ENCODE measurements around the gene CCIN.
"Not testable (repeated sequence)": the region's sequence is repeated elsewhere in the genome, so short reads cannot be mapped to it uniquely, and the experiment has no call there.

Gene CCIN

GRCh38 chr9:36158122-36158521 is 11.1 kb upstream of the CCIN start:
- in situ Hi-C loops (cut with HindIII; ENCODE audit: low sequenced_read_pairs): no loop called here

DNA sequence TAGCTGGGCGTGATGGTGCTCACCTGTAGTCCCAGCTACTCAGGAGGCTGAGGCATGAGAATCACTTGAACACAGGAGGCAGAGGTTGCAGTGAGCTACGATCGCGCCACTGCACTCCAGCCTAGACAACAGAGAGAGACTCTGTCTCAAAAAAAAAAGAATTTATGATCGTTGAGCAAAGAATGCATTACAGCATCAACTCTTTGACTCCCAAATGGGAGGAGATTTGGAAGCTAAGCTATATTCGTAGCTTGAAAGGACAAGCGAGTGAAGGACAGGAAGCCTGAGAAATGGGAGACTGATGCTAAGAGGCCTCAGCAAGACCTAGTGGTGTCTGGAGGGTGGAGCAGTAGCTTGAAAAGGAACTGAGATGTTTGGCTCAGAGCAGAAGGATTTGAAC is 10.3 kb upstream of the CCIN start:
- in situ Hi-C loops (cut with HindIII; ENCODE audit: low sequenced_read_pairs): no loop called here

DNA sequence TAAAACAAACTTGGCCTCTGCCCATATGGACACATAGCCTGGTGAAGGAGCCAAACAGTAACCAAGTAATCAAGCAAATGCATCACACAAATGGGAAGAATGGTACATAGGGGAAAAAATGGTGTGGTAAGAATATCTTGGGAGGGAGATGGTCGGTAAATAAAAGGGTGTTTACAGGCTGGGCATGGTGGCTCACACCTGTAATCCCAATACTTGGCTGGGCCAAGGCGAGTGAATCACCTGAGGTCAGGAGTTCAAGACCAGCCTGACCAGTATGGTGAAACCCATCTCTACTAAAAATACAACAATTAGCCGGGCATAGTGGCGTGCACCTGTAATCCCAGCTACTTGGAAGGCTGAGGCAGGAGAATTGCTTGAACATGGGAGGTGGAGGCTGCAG is 9.7 kb upstream of the CCIN start:
- in situ Hi-C loops (cut with HindIII; ENCODE audit: low sequenced_read_pairs): not testable (repeated sequence)

- in situ Hi-C loops (cut with HindIII; ENCODE audit: low sequenced_read_pairs): not testable (repeated sequence)
These were observed 9.1 kb upstream of the CCIN start for GRCh38 chr9:36160126-36160525.

GRCh38 chr9:36161187-36161586 is 8.0 kb upstream of the CCIN start:
- in situ Hi-C loops (cut with HindIII; ENCODE audit: low sequenced_read_pairs): no loop called here

GRCh38 chr9:36162211-36162738 is 6.9 kb upstream of the CCIN start:
- in situ Hi-C loops (cut with HindIII; ENCODE audit: low sequenced_read_pairs): no loop called here

- in situ Hi-C loops (cut with HindIII; ENCODE audit: low sequenced_read_pairs): no loop called here
These were observed 6.0 kb upstream of the CCIN start for GRCh38 chr9:36163049-36163785.

GRCh38 chr9:36163786-36164170 is 5.4 kb upstream of the CCIN start:
- in situ Hi-C loops (cut with HindIII; ENCODE audit: low sequenced_read_pairs): no loop called here

DNA sequence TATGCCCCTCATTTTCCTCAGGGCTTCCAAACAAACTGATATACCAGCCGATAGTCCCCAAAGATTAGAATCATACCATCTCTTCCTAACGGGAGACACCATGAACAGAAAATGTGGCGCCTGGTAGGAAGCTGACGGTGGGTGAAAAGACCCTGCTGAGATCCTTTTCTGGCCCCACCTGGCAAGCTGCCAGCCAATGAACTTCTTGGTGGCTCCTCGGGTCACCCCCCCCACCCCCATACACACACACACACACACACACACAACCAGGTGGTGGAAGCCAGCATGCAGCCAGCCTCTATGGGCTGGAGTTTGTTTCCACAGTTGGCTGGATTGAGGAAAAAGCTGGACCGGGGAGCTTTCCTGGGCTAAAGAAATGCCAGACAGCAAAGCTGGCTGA is 4.8 kb upstream of the CCIN start:
- in situ Hi-C loops (cut with HindIII; ENCODE audit: low sequenced_read_pairs): no loop called here

DNA sequence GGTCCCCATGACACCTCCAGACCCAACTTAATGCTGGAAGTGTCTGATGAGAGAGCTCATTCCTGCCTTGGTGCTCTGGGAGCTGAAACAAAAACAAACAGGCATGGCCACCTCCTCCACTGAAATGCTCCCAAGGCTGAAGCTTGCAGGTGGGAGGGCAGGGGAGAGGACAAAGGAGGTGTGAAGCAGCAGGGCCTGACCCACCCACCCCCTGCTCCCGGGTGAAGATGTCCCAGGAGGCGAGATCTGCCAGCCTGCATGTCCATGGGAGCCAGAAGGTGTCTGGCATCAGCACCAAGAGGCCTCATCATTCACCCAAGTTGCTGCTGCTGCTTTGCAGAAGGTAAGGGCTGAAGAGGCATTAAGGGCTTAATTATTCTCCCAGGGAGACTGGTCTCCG is 4.2 kb upstream of the CCIN start:
- in situ Hi-C loops (cut with HindIII; ENCODE audit: low sequenced_read_pairs): no loop called here

- in situ Hi-C loops (cut with HindIII; ENCODE audit: low sequenced_read_pairs): no loop called here
These were observed 3.4 kb upstream of the CCIN start for GRCh38 chr9:36165826-36166167.

DNA sequence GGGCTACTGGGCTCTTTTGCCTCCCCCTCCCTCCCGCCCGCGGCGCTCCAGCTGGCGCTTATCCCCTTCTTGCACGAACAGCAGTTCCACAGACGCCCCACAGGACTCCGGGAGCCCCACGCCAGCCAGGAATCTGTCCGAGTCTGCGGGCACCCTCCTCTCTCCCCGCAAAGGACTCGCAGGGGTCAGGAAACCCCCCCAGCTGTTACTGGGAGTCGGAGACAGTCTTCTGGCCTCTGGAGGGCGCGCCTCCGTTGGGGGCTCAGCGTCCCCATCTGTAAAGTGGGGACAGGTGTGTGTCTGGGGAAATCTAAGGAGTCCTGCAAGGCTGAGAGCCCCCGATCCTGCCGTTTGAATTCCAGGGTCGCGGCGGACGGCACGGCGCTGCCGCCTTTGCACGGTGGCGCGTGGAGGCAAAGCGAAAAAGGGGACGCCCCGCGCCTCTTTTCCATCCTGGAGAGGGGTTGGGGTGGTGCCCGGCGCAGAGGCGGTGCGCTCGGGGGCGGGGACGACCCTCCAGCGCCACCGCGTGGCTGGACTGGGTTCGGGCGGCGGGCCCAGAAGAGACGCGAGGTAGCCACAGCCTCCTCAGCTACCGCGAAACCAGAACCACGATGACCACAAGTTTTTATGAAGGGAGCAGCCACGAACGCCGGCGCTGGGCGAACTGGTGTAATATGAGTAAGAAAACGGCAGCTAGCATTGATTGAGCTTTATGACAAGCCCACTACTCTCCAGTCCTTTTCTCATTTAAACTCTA is 2.8 kb upstream of the CCIN start:
- in situ Hi-C loops (cut with HindIII; ENCODE audit: low sequenced_read_pairs): no loop called here

DNA sequence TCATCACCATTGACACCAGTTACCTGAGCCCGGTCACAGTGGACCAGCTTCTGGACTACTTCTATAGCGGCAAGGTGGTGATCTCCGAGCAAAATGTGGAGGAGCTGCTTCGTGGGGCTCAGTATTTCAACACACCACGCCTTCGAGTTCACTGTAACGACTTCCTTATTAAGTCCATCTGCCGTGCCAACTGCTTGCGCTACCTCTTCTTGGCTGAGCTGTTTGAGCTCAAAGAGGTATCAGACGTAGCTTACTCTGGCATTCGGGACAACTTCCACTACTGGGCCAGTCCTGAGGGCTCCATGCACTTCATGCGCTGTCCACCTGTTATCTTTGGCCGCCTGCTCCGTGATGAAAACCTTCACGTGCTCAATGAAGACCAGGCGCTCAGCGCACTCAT is 520 bp downstream of the CCIN start:
- in situ Hi-C loops (cut with HindIII; ENCODE audit: low sequenced_read_pairs): no loop called here

DNA sequence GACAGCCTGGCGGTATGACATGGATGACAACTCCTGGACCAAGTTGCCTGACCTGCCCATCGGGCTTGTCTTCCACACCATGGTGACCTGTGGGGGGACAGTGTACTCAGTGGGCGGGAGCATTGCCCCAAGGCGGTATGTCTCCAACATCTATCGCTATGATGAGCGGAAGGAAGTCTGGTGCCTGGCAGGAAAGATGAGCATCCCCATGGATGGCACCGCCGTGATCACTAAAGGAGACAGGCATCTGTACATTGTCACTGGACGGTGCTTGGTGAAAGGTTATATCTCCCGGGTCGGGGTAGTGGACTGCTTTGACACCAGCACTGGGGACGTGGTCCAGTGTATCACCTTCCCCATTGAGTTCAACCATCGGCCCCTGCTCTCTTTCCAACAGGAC is 1.3 kb downstream of the CCIN start:
- in situ Hi-C loops (cut with HindIII; ENCODE audit: low sequenced_read_pairs): no loop called here

DNA sequence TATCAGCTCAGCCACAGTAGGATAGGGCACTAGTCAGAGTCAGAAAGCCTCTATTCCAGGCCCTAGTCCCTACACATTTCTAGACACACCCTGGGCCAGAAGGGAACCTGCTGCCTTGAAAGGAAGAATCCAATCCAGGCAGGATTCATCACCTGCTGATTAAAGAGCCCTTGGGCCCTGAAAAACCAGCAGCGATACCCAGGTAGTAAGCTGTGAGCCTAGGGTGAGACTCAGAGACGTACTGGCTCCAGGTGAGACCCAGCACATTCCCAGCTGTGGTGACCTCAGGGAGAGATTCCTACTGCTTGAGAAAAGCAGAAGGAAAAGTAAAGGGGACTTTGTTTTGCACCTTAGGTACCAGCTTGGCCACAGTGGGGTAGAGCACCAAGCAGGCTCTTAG is 4.7 kb downstream of the CCIN start:
- in situ Hi-C loops (cut with HindIII; ENCODE audit: low sequenced_read_pairs): no loop called here

- in situ Hi-C loops (cut with HindIII; ENCODE audit: low sequenced_read_pairs): no loop called here
These were observed 5.1 kb downstream of the CCIN start for GRCh38 chr9:36174271-36174670.

DNA sequence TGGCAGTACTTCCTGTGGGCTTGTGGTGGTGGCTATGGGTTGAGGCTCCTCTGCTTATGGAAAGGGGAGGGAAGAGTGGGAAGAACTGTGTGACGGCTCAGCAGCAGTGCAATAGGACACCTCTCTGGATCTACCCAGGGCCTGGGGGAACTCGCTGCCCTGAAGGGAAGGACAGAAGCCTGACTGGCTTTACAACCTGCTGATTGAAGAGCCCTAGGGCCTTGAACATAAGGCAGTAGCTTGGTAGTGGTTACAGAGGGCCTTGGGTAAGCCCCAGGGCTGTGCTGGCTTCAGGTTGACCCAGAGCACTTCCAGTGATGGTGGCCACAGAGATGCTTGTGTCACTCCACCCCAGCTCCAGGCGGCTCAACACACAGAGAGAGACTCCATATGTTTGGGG is 5.5 kb downstream of the CCIN start:
- in situ Hi-C loops (cut with HindIII; ENCODE audit: low sequenced_read_pairs): no loop called here

DNA sequence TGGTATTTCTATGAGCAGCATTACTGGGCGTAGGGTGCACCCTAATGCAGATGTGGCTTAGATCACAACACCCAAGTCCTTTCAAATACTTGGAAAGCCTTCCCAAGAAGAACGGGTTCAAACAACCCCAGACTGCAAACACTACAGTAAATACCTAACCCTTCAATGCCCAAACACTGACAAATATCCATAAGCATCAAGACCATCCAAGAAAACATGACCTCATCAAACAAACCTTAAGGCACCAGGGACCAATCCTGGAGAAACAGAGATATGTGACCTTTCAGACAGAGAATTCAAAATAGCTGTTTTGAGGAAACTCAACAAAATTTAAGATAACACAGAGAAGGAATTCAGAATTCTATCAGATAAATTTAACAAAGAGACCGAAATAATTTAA is 6.0 kb downstream of the CCIN start:
- in situ Hi-C loops (cut with HindIII; ENCODE audit: low sequenced_read_pairs): not testable (repeated sequence)

DNA sequence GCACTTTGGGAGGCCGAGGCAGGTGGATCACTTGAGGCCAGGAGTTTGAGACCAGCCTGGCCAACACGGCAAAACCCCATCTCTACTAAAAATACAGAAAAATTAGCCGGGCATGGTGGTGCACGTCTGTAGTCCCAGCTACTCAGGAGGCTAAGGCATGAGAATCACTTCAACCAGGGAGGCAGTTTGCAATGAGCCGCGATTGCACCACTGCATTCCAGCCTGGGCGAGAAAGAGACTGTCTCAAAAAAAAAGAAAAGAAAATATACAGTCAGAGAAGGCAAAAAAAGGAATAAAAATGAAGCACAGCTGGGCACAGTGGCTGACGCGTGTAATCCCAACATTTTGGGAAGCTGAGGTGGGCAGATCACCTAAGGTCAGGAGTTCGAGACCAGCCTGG is 7.3 kb downstream of the CCIN start:
- in situ Hi-C loops (cut with HindIII; ENCODE audit: low sequenced_read_pairs): not testable (repeated sequence)

DNA sequence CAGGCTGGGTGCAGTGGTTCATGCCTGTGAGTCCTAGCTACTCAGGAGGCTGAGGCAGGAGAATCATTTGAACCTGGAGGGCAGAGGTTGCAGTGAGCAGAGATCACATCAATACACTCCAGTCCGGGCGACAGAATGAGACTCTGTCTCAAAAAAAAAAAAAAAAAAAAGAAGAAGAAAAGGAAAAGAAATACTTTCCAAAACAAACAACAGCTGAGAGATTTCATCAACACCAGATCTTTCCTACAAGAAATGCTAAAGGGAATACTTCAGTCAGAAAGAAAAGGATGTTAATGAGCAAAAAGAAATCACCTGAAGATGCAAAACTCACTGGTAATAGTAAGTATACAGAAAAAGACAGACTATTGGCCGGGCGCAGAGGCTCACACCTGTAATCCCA is 8.4 kb downstream of the CCIN start:
- in situ Hi-C loops (cut with HindIII; ENCODE audit: low sequenced_read_pairs): no loop called here

- in situ Hi-C loops (cut with HindIII; ENCODE audit: low sequenced_read_pairs): not testable (repeated sequence)
These were observed 11.1 kb downstream of the CCIN start for GRCh38 chr9:36180243-36180642.

GRCh38 chr9:36187414-36187813 is 18.2 kb downstream of the CCIN start:
- in situ Hi-C loops (cut with HindIII; ENCODE audit: low sequenced_read_pairs): loop anchor here (5.0 kb wide), 1 partner anchor 95 kb away; no protein-coding TSS in a partner anchor

Data from endothelial cell of hepatic sinusoid (primary cell).